ENCODE data around the gene RBM10. TPM values are rescaled to one million over a fixed set of nuclear protein-coding genes. Genes with fewer than 3 reads are reported as not detected.
A peak's percentile ranks its signal among the peaks of the same experiment; 100 is the strongest.

Gene RBM10, protein sequence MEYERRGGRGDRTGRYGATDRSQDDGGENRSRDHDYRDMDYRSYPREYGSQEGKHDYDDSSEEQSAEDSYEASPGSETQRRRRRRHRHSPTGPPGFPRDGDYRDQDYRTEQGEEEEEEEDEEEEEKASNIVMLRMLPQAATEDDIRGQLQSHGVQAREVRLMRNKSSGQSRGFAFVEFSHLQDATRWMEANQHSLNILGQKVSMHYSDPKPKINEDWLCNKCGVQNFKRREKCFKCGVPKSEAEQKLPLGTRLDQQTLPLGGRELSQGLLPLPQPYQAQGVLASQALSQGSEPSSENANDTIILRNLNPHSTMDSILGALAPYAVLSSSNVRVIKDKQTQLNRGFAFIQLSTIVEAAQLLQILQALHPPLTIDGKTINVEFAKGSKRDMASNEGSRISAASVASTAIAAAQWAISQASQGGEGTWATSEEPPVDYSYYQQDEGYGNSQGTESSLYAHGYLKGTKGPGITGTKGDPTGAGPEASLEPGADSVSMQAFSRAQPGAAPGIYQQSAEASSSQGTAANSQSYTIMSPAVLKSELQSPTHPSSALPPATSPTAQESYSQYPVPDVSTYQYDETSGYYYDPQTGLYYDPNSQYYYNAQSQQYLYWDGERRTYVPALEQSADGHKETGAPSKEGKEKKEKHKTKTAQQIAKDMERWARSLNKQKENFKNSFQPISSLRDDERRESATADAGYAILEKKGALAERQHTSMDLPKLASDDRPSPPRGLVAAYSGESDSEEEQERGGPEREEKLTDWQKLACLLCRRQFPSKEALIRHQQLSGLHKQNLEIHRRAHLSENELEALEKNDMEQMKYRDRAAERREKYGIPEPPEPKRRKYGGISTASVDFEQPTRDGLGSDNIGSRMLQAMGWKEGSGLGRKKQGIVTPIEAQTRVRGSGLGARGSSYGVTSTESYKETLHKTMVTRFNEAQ
- total RNA-seq: 47.7 TPM

DNA sequence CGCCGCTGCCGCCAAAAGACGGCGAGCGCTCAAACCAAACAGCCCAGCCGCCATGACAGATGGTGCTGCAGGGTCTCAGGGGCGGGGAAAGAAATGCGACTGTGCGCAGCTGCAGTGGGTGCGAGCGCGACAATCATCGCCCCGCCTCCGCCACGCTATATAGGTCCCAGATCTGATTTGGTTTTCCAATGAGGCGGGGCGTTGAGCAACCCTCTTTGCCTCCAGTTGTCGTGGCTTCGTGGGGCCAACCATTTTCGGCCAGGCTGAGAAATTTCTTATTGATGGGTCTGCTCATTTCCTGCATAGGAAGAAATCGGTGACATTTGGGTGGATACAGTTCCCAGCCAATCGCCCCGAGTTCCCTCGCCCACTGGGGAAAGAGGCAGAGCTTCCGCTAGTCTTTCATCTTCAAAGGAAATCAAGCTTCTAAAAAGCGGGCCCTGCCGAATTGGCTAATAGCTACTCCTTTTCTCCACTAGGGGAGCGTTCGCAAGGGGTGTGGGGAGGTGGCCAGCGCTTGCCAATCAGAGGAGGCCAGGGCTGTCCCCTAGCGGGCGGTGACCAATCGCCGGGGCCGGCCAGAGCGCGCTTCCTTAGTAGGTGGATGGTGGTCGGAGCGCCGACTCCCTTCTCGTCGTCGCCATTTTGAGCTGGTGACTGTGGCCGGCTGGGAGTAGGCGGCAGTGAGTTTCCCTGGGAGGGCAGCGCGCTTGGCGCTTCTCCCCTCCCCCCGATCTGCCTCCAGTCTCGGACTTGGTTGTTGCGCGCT lies at the start of gene RBM10, which contains the start of gene NDUFB11:
TSS of gene RBM10 (plus strand) at position 596 of the 769 bp plus-strand sequence. CDS start 2,261 bp downstream, outside the sequence.
TSS of gene NDUFB11 (minus strand) at position 77 of the 769 bp plus-strand sequence. CDS start at position 54, 23 bp downstream.

DNA sequence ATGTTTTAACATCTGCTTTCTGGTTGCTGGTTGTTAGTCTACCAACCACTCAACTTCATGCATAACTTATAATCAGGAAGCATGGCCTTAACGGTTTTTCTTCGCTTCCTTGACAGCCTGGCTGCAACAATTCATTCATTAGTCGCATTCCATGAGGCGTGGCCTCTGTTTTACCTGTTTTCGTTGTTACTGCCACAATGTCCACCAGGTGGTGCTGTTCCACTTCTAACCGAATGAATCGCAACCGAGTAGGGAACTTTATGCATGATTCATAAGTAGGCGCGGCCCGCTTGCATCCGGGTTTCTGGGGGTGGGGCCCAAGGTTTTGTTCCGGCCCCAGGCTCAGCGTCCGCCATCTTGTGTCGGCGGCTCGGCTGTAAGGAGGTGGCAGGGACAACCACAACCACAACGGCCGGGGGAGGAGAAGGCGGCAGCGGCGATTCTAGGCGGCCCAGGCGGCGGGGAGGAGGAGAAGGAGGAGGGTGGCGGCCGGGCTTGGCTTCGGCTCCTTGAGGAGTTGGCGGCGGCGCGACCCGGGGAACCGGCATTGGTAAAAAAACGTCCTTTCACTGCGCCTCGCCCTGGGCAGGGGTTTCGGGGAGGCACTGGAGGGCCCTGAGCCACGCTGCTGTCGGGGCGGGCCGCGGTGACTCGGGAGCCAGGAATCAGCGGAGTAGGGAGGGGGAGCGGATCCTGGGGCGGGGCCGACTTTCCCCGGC lies 48.6 kb downstream of the RBM10 start, which contains the start of gene UBA1:
TSS of gene UBA1 (plus strand) at position 355 of the 719 bp plus-strand sequence. CDS start 4,974 bp downstream, outside the sequence.

DNA sequence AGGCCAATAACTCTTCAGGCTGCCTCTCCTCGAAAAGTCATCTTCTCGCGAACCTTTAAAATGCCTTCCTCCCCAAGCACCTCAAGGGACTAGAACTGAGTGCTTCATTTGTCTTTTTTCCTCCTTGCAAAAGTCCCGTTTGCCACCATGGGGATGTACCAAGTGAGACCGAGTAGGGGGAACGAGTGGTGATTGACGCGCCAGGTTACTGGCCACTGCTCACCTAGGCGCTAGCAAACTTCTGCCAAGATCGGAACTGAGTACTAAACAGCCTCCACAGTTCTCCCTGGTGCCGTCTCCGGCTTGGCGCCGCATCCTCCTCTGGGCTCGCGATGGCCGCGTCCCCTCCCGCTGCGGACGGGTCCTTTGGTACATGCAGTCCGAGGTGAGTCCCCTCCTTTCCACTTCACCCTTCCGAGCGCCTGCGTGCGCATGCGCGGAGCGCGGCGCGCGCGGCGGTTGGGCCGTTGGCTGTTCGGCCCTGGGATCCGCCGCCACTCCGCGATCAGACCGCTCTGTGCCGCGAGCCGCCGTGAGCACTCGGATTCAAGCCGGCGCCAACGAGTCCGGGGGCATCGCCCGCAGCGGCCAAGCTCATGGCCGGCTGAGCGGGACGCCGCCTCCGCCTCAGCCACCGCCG lies 73.4 kb downstream of the RBM10 start, which contains the start of gene CDK16:
TSS of gene CDK16 (plus strand) at position 402 of the 640 bp plus-strand sequence. CDS start 4,877 bp downstream, outside the sequence.

DNA sequence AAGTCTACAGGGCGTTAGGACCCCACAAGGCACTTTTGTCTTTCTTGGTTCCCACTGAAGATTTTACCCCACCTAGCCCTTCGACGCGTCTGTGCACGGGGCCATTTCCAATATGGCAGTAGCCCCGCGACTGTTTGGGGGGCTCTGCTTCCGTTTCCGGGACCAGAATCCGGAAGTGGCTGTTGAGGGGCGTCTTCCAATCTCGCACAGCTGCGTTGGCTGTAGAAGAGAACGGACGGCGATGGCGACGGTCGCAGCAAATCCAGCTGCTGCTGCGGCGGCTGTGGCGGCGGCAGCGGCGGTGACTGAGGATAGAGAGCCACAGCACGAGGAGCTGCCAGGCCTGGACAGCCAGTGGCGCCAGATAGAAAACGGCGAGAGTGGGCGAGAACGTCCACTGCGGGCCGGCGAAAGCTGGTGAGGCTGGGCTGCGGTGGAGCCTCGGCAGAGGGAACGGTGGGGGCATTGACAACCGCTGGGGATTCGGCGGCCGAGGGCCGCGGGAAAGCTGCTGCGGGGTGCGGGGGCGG lies 87.8 kb downstream of the RBM10 start, which contains the start of gene USP11:
TSS of gene USP11 (plus strand) at position 207 of the 530 bp plus-strand sequence. CDS start at position 242, 35 bp downstream.

Small RNAs within 50 kb of the gene (small RNA-seq; reads per million reads assigned to genes)
- 4.0 reads per million, percentile 92 among the genes with 10 or more reads in this experiment for gene RNU12-2P (ENCODE audit: low replicate concordance)

Other genes with a start within 250 kb of the RBM10 start
- 17.6 TPM for gene JADE3, start 232.8 kb upstream of the RBM10 start, total RNA-seq
- 30.4 TPM for gene RGN, start 66.8 kb upstream of the RBM10 start, total RNA-seq
- gene NDUFB11, start 519 bp upstream of the RBM10 start, total RNA-seq: 123 TPM
- 186 TPM for gene UBA1, start 48.6 kb downstream of the RBM10 start, total RNA-seq
- gene CDK16, start 73.5 kb downstream of the RBM10 start, total RNA-seq: 79.8 TPM
- 160 TPM for gene USP11, start 87.8 kb downstream of the RBM10 start, total RNA-seq
- gene ZNF157, start 225.4 kb downstream of the RBM10 start, total RNA-seq: 0.70 TPM